Activated CD8-positive, alpha-beta memory T cell treated with anti-CD3 and anti-CD28 coated beads for 4 hours (primary cell): ENCODE data around the gene MAP1LC3B2.

Experiments used
- DNase-seq, 2 donors: peaks; one replicate each; pipeline ENCODE4 v3.0.0-alpha.2; 2020; ENCODE audit warnings: low read depth in 2 of 2

The MAP1LC3B2 gene

GRCh38 chr12:116537101-116537904 is 21.9 kb upstream of the MAP1LC3B2 start:
- no peak for DNase-seq

- DNase-seq, result no peak
Measured at GRCh38 chr12:116538076-116538591, 21.0 kb upstream of the MAP1LC3B2 start.

DNA sequence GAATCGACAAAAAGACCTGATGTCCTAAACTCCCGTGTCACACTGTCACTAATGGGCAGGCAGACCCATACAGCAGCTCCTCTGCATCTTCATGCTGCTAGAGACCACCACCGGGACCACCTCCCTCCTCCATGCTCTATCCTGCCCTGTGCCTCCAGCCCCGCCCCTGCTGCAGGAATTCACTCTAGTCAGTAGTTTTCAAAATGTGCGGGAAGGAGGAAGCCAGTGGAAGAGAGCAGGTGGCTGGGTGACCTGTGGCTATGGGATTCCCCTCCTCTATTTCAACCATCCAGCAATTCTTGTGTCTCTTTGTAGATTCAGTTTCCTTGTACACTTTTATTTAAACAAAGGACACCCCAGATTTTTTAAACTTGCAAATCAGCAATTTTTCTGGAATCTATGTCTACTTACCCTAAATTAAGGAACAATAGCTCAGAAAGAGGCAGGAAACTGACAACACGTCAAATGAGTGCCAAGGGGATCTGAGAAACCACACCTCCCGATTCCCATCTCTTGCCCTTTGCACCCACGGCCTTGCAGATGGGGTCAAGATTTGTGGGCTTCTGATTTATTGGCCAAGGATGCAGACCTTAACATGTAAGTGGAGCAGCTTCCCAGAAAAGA is 20.4 kb upstream of the MAP1LC3B2 start:
- no peak for DNase-seq

- DNase-seq, result no peak
Measured at GRCh38 chr12:116539361-116539771, 19.8 kb upstream of the MAP1LC3B2 start.

DNA sequence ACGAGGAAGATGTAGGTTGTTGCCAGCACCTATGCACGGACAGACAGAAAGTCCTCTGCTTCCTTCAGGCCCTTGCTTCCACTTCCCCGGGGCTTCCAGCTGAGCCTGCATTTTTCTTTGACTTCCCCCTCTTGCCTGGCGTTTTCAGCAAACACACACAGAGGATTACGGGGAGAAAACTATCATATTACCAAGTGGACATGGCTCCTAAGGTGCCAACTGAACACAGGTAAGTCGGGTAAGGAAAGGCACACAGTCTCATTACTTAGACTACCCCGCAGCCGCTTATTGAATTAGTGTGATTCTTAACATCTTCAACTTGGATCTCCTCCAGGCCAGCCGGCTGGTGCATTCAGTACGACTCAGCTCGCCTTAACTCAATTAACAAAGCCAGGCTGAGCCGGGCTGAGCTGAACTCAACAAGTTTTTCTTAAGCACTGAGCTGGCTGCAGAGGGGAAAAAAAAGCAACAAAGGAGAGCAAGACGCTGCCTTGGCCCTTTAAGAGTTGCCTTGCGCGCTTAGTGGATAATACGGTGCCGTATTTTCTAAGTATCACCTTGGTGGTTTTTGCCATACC is 19.2 kb upstream of the MAP1LC3B2 start:
- DNase-seq, result no peak

DNA sequence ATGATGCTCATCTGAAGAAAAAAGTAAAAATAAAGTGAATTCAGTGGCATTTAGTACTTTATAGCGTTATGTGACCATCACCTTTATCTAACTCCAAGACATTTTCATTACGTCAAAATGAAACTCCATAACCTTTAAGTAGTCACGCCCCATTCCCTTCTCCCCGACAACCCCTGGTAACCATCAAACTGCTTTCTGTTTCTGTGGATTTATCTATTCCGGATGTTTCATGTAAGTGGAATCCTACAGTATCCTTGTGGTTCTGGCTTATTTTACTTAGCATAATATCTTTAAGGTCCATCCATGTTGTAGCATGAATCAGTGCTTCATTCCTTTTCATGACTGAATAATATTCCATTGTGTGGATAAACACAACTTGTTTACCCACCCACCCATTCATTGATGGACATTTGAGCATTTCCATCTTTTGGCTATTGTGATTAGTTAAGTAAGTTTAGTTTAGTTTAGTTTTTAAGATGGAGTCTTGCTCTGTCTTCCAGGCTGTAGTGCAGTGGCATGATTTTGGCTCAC is 18.5 kb upstream of the MAP1LC3B2 start:
- no peak for DNase-seq

DNA sequence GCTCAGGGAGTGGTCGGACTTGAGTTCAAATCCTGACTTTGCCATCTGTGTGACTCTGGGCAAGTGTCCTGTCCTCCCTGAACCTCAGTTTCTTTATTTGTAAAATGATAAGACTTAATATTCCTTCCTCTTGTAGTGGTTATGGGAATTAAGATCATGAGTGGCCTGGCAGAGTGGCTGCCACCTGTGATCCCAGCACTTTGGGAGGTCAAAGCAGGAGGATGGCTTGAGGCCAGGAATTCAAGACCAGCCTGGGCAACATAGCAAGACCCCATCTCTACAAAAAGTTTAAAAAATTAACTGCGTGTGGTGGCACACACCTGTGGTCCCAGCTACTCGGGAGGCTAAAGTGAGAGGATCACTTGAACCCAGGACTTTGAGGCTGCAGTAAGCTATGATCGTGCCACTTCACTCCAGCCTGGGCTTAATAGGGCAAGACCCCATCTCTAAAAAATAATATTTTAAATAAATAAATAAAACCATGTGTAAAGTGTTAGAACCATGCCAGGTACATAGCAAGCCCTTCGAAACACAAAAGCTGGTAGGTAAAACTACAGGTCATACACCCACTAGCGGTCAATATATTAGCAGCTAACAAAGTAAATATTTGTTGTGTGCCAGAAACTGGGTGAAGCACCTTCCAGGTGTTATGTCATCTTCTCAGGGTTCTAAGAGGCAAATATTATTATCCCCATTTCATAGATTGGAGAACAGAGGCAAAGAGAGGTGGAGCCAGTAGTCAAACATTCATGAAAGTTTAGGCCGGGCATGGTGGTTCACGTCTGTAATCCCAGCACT is 17.4 kb upstream of the MAP1LC3B2 start:
- no peak for DNase-seq

- DNase-seq, result no peak
Measured at GRCh38 chr12:116542345-116542956, 16.7 kb upstream of the MAP1LC3B2 start.

DNA sequence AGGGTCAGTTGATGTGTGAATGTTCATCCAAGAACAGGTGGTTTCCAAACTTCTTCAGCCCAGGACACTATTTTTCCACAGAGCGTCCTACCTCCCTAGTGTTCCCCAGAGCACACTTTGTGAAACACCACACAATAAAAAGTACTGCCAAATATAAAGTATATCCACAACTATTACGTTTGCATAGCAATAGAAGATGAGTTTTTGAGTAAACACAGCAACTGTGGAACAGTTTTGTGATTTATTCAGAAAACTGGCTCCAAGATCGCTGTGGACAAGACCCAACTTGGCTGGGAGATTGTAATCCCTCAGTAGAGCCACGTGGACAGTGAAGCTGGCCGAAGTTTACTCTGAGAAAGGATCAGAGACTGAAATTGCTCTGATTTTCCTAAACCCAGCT is 14.5 kb upstream of the MAP1LC3B2 start:
- DNase-seq, result no peak

GRCh38 chr12:116545144-116545543 is 14.0 kb upstream of the MAP1LC3B2 start:
- no peak for DNase-seq

DNA sequence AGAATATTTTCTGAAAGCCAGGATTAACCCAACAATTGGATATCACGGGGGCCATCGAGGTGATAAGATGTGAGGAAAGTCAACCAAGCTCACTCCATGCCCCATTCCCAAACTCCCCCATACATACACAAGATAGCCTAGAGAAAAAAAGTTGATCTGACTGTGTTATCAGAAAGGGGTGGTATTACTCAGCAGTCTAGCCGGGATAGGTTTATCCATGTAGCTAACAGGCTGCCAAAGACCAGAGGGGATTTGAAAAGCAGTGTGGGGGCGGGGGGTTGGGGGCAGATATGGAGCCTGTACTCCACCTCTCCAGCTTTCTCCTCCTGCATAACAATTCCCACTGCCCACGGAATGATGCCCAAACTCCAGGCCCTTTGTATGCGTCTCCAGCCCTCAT is 13.2 kb upstream of the MAP1LC3B2 start:
- no peak for DNase-seq

- no peak for DNase-seq
Measured at GRCh38 chr12:116547955-116548501, 11.2 kb upstream of the MAP1LC3B2 start.

DNA sequence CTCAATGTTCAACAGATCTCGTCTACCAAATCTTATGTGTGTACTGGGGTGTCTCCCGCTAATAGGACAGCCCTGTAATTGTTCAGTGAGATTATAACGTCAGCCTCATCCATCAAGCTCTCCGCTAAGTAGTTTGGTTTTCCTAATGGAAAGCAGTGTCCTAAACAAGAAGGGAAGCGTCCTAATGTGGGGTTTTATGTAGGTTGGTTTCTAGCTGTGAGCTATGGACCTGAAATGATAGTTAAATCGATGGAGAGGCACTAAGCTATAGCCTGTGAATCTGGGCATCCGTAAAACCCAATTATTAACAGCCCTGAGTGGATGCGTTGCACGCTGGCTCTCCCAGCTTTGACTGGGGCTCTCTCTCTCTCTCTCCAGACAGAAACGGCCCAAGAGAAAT is 9.2 kb upstream of the MAP1LC3B2 start:
- DNase-seq, result no peak

GRCh38 chr12:116551151-116551550 is 8.0 kb upstream of the MAP1LC3B2 start:
- no peak for DNase-seq

- no peak for DNase-seq
Measured at GRCh38 chr12:116551619-116551951, 7.6 kb upstream of the MAP1LC3B2 start.

DNA sequence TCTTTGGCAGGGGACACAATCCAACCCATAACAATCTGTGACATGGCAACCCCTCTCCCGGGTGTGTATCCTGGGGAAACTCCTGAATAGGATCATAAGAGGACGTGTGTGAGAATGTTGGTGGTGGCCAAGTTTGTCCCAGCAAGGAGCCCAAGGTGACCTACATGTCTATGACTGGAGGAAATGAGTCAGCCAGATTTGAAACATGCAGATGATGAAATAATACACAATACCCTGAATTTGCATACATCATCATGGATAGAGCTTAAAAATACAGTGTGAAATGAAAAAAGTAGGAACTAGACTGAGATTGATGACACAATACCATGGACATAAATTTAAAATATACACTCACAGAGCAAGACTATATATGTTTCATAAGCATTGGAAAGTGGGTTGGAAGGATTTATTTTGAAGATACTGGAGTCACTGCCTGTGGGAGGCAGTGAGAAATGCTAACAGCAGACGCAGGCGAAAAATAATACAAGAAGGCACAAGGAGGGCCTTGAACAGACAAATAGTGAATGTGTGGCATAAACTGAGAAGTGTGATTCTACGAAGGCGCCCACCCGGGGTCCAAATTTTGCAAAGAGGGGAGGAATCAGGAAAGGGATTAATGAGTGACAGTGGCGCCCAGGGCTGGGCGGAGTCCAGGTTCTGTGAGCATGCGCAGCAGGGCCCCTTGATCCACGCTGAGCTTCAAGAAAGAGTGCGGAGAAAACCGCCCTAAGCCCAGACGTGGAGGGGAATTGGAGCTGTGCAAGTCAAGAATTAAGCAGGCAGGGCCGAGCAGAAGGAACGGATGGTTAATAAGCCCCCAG is 7.0 kb upstream of the MAP1LC3B2 start:
- no peak for DNase-seq

GRCh38 chr12:116552773-116553373 is 6.3 kb upstream of the MAP1LC3B2 start:
- DNase-seq, result no peak

DNA sequence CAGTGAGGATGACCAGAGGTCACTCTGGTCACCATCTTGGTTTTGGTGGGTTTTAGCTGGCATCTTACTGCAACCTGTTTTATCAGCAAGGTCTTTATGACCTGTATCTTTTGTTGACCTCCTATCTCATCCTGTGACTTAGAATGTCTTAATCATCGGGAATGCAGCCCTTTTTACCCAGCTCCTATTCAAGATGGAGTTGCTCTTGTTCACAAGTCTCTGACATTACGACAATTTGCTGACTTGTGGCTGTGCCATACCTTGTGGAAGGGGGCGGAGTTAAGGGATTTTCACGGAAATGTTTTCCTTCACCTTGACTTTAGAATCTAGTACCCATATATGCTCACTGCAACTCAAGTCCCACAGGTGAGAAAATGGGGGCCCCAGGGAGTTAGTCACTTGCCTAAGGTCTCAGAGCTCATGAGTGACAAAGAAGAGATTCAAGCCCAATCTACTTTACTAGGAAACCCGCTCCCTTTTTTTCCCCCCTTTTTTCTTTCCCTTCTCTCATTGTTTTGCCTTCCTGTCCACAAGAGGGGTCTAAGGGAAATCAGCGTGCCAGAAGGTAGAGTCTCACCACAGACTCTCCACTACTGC is 2.7 kb upstream of the MAP1LC3B2 start:
- no peak for DNase-seq

GRCh38 chr12:116556964-116557698 is 2.0 kb upstream of the MAP1LC3B2 start:
- DNase-seq, result no peak
